Stimulated activated CD8-positive, alpha-beta memory T cell treated with anti-CD3 and anti-CD28 coated beads, Interleukin-12 subunit alpha, Interleukin-12 subunit beta, amount 100 ng/mL, for 24 hours (primary cell): ENCODE measurements around the gene USP3.

Source experiments
- DNase-seq: peaks from one replicate; pipeline ENCODE4 v3.0.0-alpha.2; 2020; ENCODE audit errors: extremely low read depth

USP3 gene

DNA sequence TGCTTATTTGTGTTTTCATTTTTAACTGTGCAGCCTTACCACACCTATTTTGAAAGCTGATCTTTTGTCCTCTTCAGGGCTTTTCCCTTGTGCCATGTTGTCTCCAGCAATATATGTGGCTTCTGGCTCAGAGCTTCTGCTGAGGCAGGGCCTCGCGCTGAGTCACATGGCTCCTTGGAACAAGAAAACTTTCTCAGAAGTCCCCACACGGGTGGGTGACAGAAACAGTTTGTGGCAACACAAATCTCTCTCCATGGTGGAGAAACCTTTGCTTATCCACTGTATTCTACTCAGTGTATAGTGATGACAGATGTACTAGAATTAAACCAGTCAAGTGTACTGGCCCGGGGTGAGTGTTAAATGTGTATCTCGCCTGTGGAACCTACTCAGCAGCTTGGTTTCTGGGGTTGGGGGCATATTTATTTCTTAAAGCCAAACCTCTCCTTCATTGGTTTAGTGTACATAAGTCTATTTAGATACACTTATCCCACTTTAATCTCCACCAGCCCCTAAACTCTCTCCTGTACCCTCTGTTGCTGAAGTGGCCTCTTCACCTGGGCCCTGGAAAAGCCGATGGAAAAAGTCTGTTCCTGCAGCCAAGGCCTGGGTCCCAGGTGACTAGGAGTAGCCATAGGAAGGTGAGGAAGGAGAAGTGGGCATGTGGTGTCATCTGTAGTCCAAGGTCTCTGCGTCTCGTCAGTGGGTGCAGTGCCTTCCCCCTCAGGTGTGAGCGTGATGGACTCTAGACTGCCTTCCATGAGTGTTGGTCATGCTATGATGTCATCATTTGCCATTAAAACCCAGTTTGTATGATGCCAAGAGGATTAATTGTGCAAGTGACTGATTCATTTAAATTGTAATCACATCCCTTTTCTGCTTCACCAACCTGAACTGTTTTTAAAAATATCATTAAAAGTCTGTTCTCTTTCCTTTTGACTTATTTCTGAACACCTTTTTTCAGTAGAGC is 89.6 kb downstream of the USP3 start:
- no peak for DNase-seq

DNA sequence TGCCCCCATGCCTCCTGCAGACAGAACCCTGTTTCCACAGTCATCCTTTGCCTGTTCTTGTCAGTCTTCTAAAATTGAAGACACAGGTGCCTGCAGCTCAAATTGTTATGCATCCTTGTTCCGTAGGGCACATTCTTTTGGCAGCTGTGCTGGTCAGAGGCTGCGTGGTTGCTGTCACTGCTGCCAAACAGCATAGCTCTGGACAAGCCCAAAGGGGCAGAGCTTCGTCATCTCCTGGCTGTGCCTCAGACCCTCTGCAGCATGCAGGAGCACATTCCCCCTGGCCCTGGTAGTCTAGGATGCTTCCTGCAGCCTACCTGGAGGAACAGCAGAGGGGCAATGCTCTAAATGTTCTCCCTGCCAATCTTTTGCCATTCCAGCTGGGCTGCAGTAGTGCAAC is 90.7 kb downstream of the USP3 start:
- DNase-seq: no peak

DNA sequence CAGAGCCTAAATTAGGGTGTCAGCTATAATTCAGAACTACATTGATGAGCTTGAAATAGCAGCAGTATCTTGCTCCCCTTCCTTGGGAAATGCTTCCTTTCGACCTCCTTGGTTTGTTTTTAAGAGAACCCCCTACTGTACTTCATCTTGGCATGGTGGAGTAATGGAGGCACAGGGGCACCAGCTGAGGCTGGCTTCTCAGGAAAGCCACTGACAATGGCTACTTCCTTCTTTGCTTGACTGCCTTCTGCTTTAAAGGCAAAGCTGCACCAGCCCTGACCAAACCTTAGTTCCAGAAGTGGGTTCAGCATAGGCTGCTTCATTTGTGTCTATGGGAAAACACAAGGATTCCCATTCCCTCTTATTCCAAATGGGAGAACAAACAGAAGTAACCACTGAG is 91.3 kb downstream of the USP3 start:
- DNase-seq: no peak

DNA sequence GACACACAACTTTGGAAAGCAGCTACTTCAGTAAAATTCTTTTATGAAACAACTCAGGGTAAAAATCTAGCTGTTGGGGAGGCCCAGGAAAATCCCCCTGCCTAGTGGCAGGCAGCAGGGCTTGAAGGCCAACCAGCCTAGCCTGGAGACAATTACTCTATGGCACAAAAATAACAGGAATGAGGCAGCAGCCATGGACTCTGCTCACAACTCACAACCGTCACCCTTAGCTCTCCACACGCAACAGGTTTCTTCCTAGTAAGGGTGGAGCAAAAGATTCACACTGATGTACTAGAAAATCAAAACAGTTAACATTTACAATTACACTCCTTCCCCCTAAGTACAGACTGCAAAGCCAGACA is 92.3 kb downstream of the USP3 start:
- DNase-seq: no peak

DNA sequence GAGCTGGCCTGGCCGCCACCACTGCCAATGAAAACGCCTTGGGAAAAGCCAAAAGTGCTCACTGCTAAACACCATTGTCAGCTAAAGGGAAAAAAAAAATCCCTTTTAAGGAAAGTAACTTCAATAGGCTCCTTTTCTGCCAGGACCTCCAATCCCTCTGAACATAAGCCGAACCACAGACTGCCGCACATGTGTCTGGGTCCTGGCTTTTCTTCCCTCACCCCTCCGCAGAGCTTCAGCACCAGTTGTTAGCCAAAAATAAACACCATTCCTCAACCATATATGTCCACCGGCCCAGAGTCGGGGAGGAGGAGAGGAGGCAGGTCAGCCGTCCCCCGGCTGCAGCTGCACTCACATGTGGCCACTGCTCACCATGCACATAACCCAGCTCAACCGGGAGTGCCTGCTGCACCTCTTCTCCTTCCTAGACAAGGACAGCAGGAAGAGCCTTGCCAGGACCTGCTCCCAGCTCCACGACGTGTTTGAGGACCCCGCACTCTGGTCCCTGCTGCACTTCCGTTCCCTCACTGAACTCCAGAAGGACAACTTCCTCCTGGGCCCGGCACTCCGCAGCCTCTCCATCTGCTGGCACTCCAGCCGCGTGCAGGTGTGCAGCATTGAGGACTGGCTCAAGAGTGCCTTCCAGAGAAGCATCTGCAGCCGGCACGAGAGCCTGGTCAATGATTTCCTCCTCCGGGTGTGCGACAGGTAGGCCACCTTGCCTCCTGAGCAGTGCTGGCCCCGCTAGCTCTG is 92.8 kb downstream of the USP3 start, which contains the start of gene FBXL22:
TSS of gene FBXL22 (plus strand) at position 350 of the 753 bp plus-strand sequence. CDS start at position 356, 6 bp downstream.
- DNase-seq: no peak

DNA sequence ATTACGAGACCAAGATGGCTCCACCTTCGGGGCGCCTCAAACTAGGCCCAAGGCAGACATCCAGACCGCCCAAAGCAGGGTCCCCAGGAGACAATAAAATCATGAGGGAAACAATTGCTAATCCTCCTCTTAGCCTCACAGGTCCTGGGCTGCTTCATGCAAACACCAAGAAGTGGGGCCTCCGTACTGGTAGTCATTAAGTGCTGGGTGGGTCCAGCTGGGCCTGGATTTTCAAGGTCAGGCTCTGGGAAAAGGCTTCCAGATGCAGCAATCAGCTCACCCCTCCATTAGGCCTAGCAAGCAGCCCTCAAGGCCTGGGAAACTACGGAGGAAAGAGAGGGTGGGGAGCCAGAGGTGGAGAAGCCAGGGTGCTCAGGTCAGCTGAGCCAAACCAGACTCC is 93.4 kb downstream of the USP3 start:
- DNase-seq: no peak

DNA sequence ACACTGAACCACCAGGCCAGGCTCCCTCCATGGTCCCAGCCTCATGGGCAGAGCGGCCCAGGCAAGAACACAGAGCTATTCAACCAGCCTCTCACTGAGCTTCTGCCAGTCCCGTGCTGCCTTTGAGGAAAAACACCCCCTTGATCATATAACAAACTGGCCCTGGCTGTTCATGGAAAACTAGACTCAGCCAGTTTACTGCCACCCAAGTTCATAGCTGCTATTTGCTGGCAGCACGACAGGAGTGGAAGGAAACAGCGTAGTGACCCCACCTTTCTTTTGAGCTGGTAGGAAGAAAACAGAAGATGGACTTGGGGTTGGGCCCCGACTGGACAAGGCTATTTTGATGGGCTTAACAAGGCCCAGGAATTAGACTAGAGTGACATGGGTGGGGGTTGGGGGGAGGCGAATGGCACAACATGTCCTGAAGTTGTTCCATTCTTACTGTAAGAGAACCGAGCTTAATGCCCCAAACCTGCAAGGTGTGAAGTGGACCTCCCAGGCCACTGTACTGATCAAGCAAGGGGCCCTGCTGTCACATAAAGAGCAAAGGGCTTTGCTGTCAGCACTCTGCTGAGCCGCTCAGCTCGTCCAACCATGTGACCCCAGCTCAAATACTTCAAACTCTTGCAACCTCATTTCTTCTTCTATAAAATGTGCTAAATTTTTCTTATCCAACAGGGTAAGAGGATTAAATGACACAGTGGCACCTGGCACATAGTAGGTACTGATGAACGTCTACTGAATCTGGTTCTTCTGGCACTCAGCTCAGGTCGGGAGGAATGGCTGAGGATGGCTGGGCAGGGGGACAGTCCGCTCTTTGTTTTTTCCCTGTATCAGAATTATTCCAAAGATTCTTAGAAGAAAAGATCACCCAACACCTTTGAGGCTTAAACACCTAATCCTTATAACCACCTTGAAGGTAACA is 94.3 kb downstream of the USP3 start:
- no peak for DNase-seq

DNA sequence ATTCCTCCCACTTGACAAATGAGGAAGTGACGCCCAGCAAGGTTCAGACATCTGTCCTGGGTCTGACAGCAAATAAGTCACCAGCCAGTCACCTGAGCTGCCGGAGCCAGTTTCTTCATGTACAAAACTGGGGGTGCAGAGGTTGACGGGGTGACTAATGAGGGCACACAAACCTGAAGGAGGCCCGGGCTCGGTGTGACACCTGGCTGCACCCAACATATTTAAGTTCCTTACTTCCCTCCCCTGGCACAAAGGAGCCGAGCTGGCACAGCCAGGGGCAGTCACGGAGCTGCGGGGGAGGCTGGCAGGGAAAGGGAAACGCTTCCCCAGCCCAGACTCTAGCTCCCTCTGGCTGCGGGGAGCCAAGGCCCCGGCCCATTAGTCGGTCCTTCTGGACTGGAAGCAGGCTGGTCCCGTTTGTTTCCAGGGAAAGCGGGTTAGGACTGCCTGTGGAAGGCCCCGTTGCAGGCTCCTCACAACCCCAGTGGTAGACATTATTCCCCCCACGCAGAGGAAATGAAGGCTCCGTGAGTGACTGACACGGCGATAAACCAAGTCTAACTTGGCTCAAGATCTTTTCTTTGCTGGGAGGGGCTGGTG is 95.1 kb downstream of the USP3 start:
- DNase-seq: no peak

DNA sequence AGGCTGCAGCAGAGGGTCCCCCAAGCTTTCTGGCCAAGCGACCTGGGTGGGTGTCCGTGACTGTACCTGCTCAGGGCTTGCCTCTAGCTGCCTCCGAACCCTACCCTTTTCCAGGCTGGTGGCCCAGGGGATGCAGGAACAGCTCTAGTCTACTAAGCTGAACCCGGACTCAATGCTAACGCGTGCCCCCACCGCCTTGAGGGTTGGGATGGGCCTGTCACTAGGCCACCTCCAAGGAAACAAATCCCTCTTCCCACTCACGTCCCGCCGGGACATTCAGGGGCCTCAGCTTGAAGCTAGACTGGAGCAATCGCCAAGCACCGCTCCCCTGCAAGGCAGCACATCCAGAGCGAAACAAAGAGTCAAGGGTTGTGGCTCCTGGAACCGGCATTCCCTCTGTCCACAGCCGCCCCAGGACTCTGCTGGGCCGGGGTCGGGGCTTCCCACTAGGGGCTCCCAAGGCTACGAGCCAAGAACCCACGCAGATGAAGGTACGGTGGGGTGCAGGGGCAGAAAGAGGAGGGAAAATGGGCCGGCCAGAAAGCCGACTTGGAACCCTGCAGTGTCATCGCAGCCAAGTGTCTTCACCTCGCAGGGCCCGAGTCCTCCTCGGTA is 95.7 kb downstream of the USP3 start:
- no peak for DNase-seq

DNA sequence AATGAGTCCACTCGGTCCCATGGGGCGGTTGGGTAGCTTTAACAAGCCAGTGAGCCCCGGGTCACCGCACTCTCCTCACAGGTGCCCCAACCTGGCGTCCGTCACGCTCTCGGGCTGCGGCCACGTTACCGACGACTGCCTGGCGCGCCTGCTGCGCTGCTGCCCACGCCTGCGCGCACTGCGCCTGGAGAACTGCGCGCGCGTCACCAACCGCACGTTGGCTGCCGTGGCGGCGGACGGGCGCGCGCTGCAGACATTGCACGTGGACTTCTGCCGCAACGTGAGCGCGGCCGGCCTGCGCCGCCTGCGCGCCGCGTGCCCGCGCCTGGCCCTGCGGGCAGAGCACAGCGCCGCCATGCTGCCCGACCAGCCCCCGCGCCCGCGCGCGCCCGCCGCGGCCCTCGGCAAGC is 96.2 kb downstream of the USP3 start:
- DNase-seq: peak; percentile 75

DNA sequence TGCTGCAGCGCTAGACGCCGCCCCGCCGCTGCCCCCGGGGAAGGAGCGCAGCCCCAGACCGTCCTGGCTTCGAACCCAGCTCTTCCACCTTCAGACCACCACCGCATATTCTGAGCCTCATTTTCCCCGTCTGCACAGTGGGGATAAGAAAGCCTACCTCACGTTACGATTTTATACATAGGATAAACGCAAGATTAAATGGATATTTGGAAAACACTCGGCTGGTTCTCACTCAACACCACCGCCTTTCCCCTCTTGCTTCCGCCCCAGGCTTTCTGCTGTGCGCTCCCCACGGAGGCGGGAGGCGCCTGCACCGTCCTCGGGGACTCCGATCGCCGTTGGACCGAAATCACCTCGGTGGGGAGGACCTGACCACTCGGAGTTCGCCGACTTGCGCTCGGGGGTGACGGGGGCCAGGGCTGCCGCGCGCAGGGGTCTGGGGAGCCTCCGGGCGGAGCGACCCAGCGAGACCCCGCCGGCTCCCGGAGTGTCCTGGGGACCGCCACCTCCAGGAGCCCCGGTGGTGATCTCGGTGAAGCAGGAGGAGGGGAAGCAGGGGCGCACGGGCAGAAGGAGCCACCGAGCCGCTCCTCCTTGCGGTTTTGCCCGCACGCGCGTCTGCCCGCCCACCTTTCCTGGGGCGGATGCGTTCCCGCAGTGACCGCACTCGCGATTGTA is 96.8 kb downstream of the USP3 start:
- no peak for DNase-seq

DNA sequence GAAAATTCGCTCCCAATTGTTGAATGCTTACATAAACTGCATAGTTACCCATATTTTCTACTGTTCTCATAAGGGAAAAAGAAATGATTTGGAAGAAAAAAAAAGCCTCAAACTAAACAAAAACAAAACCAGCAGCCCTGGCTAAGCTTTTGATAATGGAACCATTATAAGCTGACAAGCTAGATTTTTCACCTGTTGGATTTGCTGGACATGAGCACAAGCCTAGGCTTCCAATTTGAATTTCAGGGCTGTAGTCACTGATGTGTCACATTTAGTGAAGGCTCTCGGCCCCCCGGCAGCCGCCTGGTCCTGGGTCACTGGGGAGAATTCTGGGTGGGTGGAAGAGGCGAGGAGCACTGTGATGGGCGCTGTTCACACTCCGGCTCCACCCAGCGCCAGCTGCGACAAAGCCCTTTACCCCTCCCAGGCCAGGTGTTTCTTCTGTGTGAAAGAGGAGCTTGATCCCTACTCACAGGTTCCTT is 97.4 kb downstream of the USP3 start:
- DNase-seq: no peak

DNA sequence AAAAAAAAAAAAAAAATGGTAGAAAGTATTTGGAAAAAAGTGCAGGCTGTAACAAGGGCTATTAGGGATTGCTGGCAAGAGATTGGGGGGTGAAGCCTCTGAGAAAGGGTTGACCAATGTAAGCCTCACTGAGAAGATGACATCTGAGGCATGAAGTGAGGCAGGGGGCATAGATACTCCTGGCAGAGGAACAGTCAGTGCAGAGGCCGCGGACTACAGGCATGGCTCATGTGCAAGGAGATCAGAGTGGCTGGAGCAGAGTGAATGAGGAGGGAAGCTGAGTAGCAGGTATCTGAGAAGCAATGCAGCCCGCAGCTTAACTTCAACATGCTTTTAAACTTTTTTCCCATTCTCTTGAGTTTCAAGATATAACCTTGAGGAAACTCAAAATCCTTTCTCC is 98.2 kb downstream of the USP3 start:
- DNase-seq: no peak

DNA sequence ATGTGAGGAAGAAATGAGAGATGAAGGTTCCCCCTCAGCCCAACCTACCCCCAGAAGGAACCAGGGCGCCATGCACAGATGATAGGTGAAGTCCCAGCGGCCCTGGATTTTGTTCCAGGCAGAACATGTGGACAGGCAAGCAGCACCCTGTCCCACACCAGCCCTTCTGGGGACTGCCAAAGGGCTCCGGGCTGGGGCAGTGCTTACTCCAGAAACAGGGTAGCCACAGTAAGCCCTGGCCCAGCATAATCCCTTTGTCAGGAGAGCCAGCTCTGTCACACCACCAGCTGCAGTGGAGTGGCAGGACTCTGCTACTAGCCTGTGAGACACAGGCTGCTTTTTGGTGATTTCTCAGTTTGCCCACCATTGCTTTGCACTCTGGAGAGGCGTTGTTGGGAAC is 99.1 kb downstream of the USP3 start:
- DNase-seq: no peak

DNA sequence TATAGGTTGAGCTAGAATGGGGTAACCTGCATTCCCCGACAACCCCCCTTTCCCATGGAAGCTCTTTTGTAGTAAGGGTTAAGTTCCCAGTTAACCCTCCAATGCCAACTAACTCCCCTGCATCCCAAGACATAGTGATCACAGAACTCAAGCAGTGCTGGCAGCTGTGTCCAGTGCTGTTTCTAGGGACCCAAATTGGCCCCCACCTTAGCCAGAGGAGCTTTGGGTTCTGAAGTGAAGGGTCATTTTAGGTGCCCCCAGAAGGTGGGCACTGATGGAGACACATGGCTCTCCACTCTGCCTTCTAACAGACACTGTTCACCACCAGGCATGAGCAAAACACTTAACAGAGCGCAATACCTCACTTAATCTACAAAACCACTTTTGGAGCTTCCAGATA is 99.9 kb downstream of the USP3 start:
- DNase-seq: no peak

DNA sequence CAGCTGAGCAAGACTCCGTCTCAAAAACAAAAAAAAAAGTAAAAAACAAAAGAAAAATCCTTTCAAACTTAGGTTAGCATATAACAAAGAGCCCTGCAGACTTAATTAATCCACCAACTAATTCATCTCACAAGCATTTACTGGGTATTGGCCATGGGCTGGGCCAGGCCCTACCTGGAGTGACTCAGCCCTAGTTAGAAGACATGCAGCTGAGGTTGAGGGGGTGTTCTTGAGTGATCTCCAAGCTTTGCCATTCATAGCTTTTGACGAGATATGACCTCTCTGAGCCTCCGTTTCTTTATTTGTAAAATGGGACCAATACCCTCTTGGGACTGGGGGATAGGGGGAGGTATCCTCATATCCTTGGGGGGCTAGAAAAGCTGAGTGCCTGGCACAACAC is 100.6 kb downstream of the USP3 start:
- no peak for DNase-seq

DNA sequence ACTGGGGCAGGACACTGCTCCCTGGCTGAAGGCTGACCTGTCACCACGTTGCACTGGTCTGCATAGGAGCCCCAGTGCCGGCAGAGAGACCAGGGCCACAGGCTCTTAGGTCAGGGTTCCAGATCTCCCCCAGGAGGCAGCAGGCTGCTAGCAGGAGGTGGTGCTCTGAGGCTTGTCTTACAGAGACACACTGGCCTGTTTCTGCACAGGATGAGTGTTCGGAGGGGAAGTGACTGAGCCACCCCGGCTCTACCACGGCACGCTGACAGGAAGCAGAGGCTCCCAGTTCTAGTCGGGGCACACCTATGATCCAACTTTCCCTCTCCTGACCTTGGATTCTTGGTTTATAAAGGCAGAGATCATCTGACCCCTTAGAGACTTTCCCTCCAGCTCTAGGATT is 101.4 kb downstream of the USP3 start:
- DNase-seq: no peak

DNA sequence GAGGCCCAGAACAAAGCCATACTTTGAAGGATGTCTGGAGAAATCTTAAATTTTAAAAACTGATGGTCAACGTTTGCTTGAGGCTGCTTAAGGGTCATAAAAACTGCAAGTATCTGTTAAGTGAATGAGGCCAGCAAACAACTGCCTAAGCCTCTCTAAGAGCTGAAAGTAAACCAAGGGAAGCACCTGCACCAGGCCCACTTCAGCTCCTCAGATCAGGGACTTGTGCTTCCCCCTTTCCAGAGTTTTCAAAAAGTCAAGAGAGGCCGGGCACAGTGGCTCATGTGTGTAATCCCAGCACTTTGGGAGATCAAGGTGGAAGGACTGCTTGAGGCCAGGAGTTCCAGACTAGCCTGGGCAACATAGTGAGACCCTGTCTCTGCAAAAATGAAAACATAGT is 101.9 kb downstream of the USP3 start:
- DNase-seq: no peak

DNA sequence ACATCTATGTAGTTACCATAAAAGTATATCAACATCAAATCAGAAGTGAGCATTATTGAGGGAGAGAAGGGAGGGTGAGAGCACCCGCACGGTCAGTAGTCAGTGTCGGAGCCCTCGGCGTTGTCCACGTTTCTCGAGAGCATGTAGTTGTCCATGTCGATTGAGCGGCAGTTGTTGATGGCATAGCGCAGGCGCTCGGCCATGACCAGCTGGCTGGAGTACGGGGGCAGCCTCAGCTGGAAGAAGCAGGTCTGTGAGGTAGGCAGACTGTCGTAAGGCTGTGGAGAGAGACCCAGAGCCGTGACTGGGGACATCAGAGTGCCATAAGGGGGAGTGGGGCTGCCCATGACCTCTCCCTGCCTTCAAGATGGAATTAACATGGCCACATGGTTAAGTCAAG is 104.6 kb downstream of the USP3 start:
- no peak for DNase-seq

DNA sequence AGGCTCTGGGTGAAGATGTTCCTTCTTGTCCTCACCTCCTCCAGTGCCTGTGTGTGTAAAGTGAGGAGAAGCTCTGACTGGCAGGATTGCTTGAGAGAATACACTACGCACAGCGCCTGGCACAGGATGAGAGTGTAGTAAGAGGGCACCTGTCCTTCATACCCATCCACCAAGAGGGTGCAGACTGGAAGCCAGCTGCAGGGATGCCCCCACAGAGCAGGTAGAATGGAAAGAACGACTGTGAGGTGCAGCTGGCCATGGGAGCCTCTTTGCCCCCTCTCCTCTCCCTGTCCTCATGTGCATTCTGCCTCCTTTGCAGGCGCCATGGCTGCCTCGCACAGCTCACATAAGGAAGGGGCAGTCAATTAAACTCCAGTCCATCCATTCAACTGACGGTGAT is 105.1 kb downstream of the USP3 start:
- no peak for DNase-seq
